Calu3 (cell line): ENCODE measurements around the gene ODF2. TPM values are rescaled to one million over a fixed set of nuclear protein-coding genes. Genes with fewer than 3 reads are reported as not detected.
A peak's percentile ranks its signal among the peaks of the same experiment; 100 is the strongest.

ENCODE experiments used
- BruUV-seq: library from RNA; stranded (reverse); fragments of 400-500 nt; replicated peaks from 2 replicates; lab custom pipeline; 2021; lab: Mats Ljungman, UMichigan
- CTCF ChIA-PET: fragments of 300-600 bp; sonication (Branson Sonifier 250); formaldehyde crosslinking; loops from one replicate; lab custom pipeline; 2022; ENCODE audit warnings: antibody characterized with exemption; lab: Charles Lee
- DNase-seq: peaks from one replicate; pipeline ENCODE4 v3.0.0; 2022
- H3K27ac Mint-ChIP-seq: one replicate; pipeline ENCODE4 v1.8.0; 2022; ENCODE audit warnings: mixed read lengths; ENCODE audit not compliant: unreplicated experiment
- H3K27me3 Mint-ChIP-seq: one replicate; pipeline ENCODE4 v1.8.0; 2022; ENCODE audit warnings: mixed read lengths; ENCODE audit not compliant: unreplicated experiment
- H3K36me3 Mint-ChIP-seq: one replicate; pipeline ENCODE4 v1.8.0; 2022; ENCODE audit warnings: mild to moderate bottlenecking, moderate library complexity, mixed read lengths; ENCODE audit not compliant: insufficient read depth, unreplicated experiment
- H3K4me1 Mint-ChIP-seq: one replicate; pipeline ENCODE4 v1.8.0; 2022; ENCODE audit warnings: mild to moderate bottlenecking, low read depth, mixed read lengths; ENCODE audit not compliant: unreplicated experiment
- H3K4me3 Mint-ChIP-seq: one replicate; pipeline ENCODE4 v1.8.0; 2022; ENCODE audit warnings: mild to moderate bottlenecking, low read depth, moderate library complexity, mixed read lengths; ENCODE audit not compliant: unreplicated experiment
- H3K9me3 Mint-ChIP-seq: one replicate; pipeline ENCODE4 v1.8.0; 2022; ENCODE audit warnings: low read depth, mixed read lengths; ENCODE audit not compliant: unreplicated experiment
- CTCF ChIP-seq: fragments of 200-600 bp; IDR thresholded peaks from one replicate; pipeline ENCODE4 v1.8.0; 2022; ENCODE audit warnings: antibody characterized with exemption; ENCODE audit not compliant: unreplicated experiment
- intact Hi-C: fragments of 100-400 bp; cut with micrococcal nuclease; formaldehyde crosslinking; loops from one replicate; pipeline ENCODE4 v1.10.0; 2022; ENCODE audit not compliant: unreplicated experiment
- total RNA-seq: library from RNA; stranded (reverse); gene quantifications from 2 replicates; pipeline ENCODE4 v1.2.3, GENCODE V29; 2022

Gene ODF2
- total RNA-seq, 1 experiment from 2014 or later: 33.6 TPM

GRCh38 chr9:128448746-128449145 is 7.1 kb upstream of the ODF2 start:
- Mint-ChIP-seq H3K4me1 (no peaks in the 10 kb centered on the region), H3K27ac (no peak overlapping the region), H3K36me3 (no peaks in the 10 kb centered on the region), H3K9me3 (no peaks in the 10 kb centered on the region), H3K27me3 (peaks cover 15% of the 10 kb centered on the region), H3K4me3 (no peak overlapping the region)
- CTCF ChIA-PET: no interaction called here
- DNase-seq: no peak
- no TSS peak for BruUV-seq
- no peak for TF ChIP-seq CTCF
- intact Hi-C loops: no loop called here

- no peaks in the 10 kb centered on the region for H3K4me1 Mint-ChIP-seq
- no peak for DNase-seq
- BruUV-seq: TSS peak; percentile 71
- intact Hi-C loops: no loop called here
- no peak for TF ChIP-seq CTCF
- CTCF ChIA-PET: interaction anchor here (0.6 kb wide), 1 partner anchor 16 kb away, joined by 3 read pairs; no protein-coding TSS in a partner anchor
- peaks cover 22% of the 10 kb centered on the region for H3K36me3 Mint-ChIP-seq
- H3K9me3 Mint-ChIP-seq: no peaks in the 10 kb centered on the region
- peak overlapping the region; percentile 95 for H3K4me3 Mint-ChIP-seq
- no peaks in the 10 kb centered on the region for H3K27me3 Mint-ChIP-seq
- no peak overlapping the region for H3K27ac Mint-ChIP-seq
Observed at GRCh38 chr9:128454991-128455390, 815 bp upstream of the ODF2 start.

DNA sequence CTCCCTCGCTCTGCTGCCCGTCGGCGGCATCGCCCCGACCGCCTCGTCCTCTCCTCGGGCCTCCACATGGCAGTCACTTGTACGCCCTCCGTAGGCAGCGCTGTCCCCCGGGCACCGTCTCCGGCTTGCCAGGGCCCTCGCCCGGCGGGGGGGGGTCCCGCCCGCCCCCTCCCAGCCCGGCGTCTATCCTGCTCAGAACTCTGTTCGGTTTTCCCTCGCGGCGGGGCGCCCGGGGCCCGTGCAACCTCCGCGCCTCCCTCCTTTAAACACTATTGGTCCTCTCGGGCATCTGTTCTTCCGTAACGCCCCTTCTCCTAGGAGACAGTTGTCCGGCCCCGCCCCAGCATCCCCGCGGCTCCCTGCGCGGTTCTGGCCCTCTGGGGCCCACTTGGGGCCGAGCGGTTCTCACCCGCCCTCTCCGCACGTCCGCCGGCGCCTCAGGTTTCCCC is 831 bp downstream of the ODF2 start:
- CTCF ChIA-PET: no interaction called here
- Mint-ChIP-seq H3K36me3 (peaks cover 22% of the 10 kb centered on the region), H3K27me3 (no peaks in the 10 kb centered on the region), H3K27ac (peak overlapping the region; percentile 75), H3K9me3 (no peaks in the 10 kb centered on the region), H3K4me1 (no peaks in the 10 kb centered on the region), H3K4me3 (peak overlapping the region; percentile 95)
- TF ChIP-seq CTCF: no peak
- intact Hi-C loops: no loop called here
- BruUV-seq: no TSS peak
- DNase-seq: peak; percentile 53

GRCh38 chr9:128457207-128457606 is 1.4 kb downstream of the ODF2 start:
- Mint-ChIP-seq H3K9me3 (no peaks in the 10 kb centered on the region), H3K4me3 (peak overlapping the region; percentile 95), H3K27ac (no peak overlapping the region), H3K4me1 (no peaks in the 10 kb centered on the region), H3K27me3 (no peaks in the 10 kb centered on the region), H3K36me3 (peaks cover 22% of the 10 kb centered on the region)
- no peak for TF ChIP-seq CTCF
- TSS peak; percentile 48 for BruUV-seq
- CTCF ChIA-PET: interaction anchor here (0.6 kb wide), 1 partner anchor 581 kb away, joined by 3 read pairs; no protein-coding TSS in a partner anchor
- intact Hi-C loops: no loop called here
- no peak for DNase-seq
